ENCODE measurements around the gene RTN4. TPM values are rescaled to one million over a fixed set of nuclear protein-coding genes. Genes with fewer than 3 reads are reported as not detected.

RTN4 gene
- total RNA-seq, 1 donor, result 355 TPM

DNA sequence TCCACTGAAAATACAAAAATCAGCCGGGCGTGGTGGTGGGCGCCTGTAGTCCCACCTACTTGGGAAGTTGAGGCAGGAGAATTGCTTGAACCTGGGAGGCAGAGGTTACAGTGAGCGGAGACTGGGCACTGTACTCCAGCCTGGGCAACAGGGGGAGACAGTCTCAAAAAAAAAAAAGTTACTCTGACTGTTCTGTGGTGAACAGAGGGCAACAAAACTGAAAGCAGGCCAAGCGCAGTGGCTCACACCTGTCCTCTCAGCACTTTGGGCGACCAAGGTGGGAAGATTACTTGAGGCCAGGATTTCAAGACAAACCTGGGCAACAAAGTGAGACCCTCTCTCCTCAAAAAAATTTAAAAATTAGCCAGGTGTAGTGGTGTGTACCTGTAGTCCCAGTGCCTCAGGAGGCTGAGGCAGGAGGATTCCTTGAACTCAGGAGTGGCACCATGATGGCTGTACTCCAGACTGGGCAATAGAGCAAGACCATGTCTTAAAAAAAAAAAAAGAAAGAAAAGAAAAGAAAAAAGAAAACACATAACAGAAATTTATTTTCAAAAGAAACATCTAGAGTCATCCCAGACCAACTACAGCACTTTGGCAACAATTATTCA, 13.6 kb upstream of the RTN4 start:
- no peaks in the 10 kb centered on the region for H3K9me3 ChIP-seq (ENCODE audit: low read depth, low read length)
- no peaks in the 10 kb centered on the region for H3K79me2 ChIP-seq (ENCODE audit: insufficient read depth, low read length)
- no peaks in the 10 kb centered on the region for H4K20me1 ChIP-seq (ENCODE audit: insufficient read depth, low read length)
- H3K4me3 ChIP-seq (ENCODE audit: insufficient read depth, low read length), result no peak overlapping the region
- no peaks in the 10 kb centered on the region for H3K27me3 ChIP-seq (ENCODE audit: insufficient read depth, low read length)
- no peaks in the 10 kb centered on the region for H3K4me1 ChIP-seq (ENCODE audit: insufficient read depth, low read length)
- H3K4me2 ChIP-seq (ENCODE audit: insufficient read depth, low read length), result no peak overlapping the region
- H3K36me3 ChIP-seq (ENCODE audit: insufficient read depth, low read length), result no peaks in the 10 kb centered on the region
- H2AFZ ChIP-seq (ENCODE audit: low read length), result no peak overlapping the region
- DNase-seq (ENCODE audit: insufficient read length, low spot score, missing footprints), result no peak
- TF ChIP-seq, protein P1, sequence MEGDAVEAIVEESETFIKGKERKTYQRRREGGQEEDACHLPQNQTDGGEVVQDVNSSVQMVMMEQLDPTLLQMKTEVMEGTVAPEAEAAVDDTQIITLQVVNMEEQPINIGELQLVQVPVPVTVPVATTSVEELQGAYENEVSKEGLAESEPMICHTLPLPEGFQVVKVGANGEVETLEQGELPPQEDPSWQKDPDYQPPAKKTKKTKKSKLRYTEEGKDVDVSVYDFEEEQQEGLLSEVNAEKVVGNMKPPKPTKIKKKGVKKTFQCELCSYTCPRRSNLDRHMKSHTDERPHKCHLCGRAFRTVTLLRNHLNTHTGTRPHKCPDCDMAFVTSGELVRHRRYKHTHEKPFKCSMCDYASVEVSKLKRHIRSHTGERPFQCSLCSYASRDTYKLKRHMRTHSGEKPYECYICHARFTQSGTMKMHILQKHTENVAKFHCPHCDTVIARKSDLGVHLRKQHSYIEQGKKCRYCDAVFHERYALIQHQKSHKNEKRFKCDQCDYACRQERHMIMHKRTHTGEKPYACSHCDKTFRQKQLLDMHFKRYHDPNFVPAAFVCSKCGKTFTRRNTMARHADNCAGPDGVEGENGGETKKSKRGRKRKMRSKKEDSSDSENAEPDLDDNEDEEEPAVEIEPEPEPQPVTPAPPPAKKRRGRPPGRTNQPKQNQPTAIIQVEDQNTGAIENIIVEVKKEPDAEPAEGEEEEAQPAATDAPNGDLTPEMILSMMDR (IDR thresholded peaks at IDR 0.05; ENCODE audit: extremely low read depth, low read depth, low read length), result no peak
- H3K27ac ChIP-seq (ENCODE audit: low read depth, low read length), result no peak overlapping the region

DNA sequence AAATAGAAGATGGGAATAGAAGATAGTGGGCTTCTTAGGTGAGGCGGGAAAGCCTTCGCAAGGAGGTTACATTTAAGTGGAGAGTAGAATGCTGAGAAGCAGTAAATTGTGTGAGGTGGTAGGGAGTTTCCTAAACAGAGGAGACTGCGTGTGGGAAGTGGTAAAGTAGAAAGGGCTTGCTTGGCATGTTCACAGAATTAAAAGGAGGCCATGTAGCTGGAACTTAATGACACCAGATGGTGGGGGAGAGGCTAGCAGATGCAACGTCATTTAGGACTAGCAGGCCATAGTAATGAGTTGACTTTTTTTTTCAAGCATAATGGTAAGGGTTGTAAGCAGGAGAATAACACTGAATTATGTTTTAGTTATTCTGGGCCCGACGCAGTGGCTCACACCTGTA, 13.0 kb upstream of the RTN4 start:
- TF ChIP-seq, protein P1 (IDR thresholded peaks at IDR 0.05; ENCODE audit: extremely low read depth, low read depth, low read length), result no peak
- Histone ChIP-seq H3K9me3 (ENCODE audit: low read depth, low read length) (no peaks in the 10 kb centered on the region), H3K4me1 (ENCODE audit: insufficient read depth, low read length) (no peaks in the 10 kb centered on the region), H3K36me3 (ENCODE audit: insufficient read depth, low read length) (no peaks in the 10 kb centered on the region), H3K4me2 (ENCODE audit: insufficient read depth, low read length) (no peak overlapping the region), H3K27me3 (ENCODE audit: insufficient read depth, low read length) (no peaks in the 10 kb centered on the region), H3K4me3 (ENCODE audit: insufficient read depth, low read length) (no peak overlapping the region), H3K79me2 (ENCODE audit: insufficient read depth, low read length) (no peaks in the 10 kb centered on the region), H3K27ac (ENCODE audit: low read depth, low read length) (no peak overlapping the region), H4K20me1 (ENCODE audit: insufficient read depth, low read length) (no peaks in the 10 kb centered on the region), H2AFZ (ENCODE audit: low read length) (no peak overlapping the region)
- DNase-seq (ENCODE audit: insufficient read length, low spot score, missing footprints), result no peak

GRCh38 chr2:55062754-55063153, 12.5 kb upstream of the RTN4 start:
- Histone ChIP-seq H3K4me3 (ENCODE audit: insufficient read depth, low read length) (no peak overlapping the region), H3K4me2 (ENCODE audit: insufficient read depth, low read length) (no peak overlapping the region), H3K79me2 (ENCODE audit: insufficient read depth, low read length) (no peaks in the 10 kb centered on the region), H3K27ac (ENCODE audit: low read depth, low read length) (no peak overlapping the region), H3K36me3 (ENCODE audit: insufficient read depth, low read length) (no peaks in the 10 kb centered on the region), H3K4me1 (ENCODE audit: insufficient read depth, low read length) (no peaks in the 10 kb centered on the region), H2AFZ (ENCODE audit: low read length) (no peak overlapping the region), H3K27me3 (ENCODE audit: insufficient read depth, low read length) (no peaks in the 10 kb centered on the region), H4K20me1 (ENCODE audit: insufficient read depth, low read length) (no peaks in the 10 kb centered on the region), H3K9me3 (ENCODE audit: low read depth, low read length) (no peaks in the 10 kb centered on the region)
- TF ChIP-seq, protein P1 (IDR thresholded peaks at IDR 0.05; ENCODE audit: extremely low read depth, low read depth, low read length), result no peak
- DNase-seq (ENCODE audit: insufficient read length, low spot score, missing footprints), result no peak

DNA sequence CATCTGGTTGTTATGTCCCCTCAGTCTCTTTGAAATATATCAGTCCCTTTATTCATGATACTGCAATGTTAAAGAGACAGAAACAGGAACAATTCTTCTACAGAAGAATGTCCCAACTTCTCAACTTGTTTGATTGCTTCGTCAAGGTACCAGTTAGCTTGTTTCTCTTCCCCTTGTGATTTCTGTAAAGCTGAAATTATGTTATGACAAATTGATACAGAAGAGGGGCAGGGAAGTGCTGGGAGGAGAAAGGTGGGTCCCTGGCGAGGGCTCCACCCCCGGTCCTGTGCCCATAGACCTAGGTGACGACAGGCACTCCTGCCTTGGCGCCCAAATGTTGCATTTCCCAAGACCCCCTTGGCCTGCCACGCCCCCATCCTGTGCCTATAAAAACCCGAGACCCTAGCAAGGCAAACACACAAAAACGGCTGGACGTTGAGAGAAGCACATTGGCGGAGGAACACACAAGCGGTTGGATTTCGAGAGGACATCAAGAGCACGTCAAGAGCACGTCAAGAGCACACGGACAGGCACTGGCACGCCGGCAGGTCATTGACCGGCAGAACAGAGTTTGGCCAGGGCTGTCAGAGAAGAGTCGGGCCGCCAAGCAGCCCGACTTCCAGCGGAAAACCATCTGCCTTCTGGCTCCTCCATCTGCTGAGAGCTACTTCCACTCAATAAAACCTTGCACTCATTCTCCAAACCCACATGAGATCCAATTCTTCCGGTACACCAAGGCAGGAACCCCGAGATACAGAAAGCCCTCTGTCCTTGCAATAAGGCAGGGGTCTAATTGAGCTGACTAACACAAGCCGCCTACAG, 11.5 kb upstream of the RTN4 start:
- DNase-seq (ENCODE audit: insufficient read length, low spot score, missing footprints), result no peak
- H3K4me3 ChIP-seq (ENCODE audit: insufficient read depth, low read length), result no peak overlapping the region
- H4K20me1 ChIP-seq (ENCODE audit: insufficient read depth, low read length), result no peaks in the 10 kb centered on the region

More for the DNA sequence above, 11.5 kb upstream of the RTN4 start:
- TF ChIP-seq, protein P1 (IDR thresholded peaks at IDR 0.05; ENCODE audit: extremely low read depth, low read depth, low read length), result no peak
- Histone ChIP-seq H3K27me3 (ENCODE audit: insufficient read depth, low read length) (no peaks in the 10 kb centered on the region), H3K9me3 (ENCODE audit: low read depth, low read length) (no peaks in the 10 kb centered on the region), H3K4me1 (ENCODE audit: insufficient read depth, low read length) (no peaks in the 10 kb centered on the region), H3K79me2 (ENCODE audit: insufficient read depth, low read length) (no peaks in the 10 kb centered on the region), H3K27ac (ENCODE audit: low read depth, low read length) (no peak overlapping the region), H3K36me3 (ENCODE audit: insufficient read depth, low read length) (no peaks in the 10 kb centered on the region), H2AFZ (ENCODE audit: low read length) (no peak overlapping the region), H3K4me2 (ENCODE audit: insufficient read depth, low read length) (no peak overlapping the region)

Measured in osteoblast (primary cell).